Hepatocyte (in vitro differentiated cells): Measurements from ENCODE around the gene DIAPH3. TPM values are rescaled to one million over a fixed set of nuclear protein-coding genes. Genes with fewer than 3 reads are reported as not detected.

Source experiments
- DNase-seq: peaks from one replicate; pipeline ENCODE4 v3.0.0-alpha.2; 2016; ENCODE audit warnings: low spot score
- H2AFZ ChIP-seq: fragments of 200-600 bp; sonication (generic); 2 replicates; pipeline ENCODE4 v1.6.0; 2016; ENCODE audit warnings: antibody characterized with exemption, mild to moderate bottlenecking
- H3K27ac ChIP-seq: fragments of 200-600 bp; sonication (generic); 2 replicates; pipeline ENCODE4 v1.5.1; 2016; ENCODE audit warnings: mild to moderate bottlenecking
- H3K27me3 ChIP-seq: fragments of 200-600 bp; sonication (generic); 2 replicates; pipeline ENCODE4 v1.6.1; 2016
- H3K36me3 ChIP-seq: fragments of 200-600 bp; sonication (generic); replicated peaks from 2 replicates; pipeline ENCODE4 v1.5.1; 2016; ENCODE audit warnings: low read depth; ENCODE audit not compliant: insufficient read depth
- H3K4me1 ChIP-seq: fragments of 200-600 bp; sonication (generic); 2 replicates; pipeline ENCODE4 v1.5.1; 2016; ENCODE audit warnings: mild to moderate bottlenecking, moderate library complexity; ENCODE audit not compliant: insufficient read depth
- H3K4me2 ChIP-seq: fragments of 200-600 bp; sonication (generic); 2 replicates; pipeline ENCODE4 v1.6.0; 2016
- H3K4me3 ChIP-seq: fragments of 200-600 bp; sonication (generic); 2 replicates; pipeline ENCODE4 v1.5.1; 2016; ENCODE audit warnings: mild to moderate bottlenecking
- H3K79me2 ChIP-seq: fragments of 200-600 bp; sonication (generic); 2 replicates; pipeline ENCODE4 v1.6.0; 2017; ENCODE audit warnings: mild to moderate bottlenecking
- H3K9me2 ChIP-seq: fragments of 200-600 bp; sonication (generic); replicated peaks from 2 replicates; pipeline ENCODE4 v1.6.0; 2017; ENCODE audit warnings: mild to moderate bottlenecking; ENCODE audit not compliant: insufficient read depth
- H3K9me3 ChIP-seq: fragments of 200-600 bp; sonication (generic); 2 replicates; pipeline ENCODE4 v1.5.1; 2016; ENCODE audit warnings: low read depth, mild to moderate bottlenecking
- H4K20me1 ChIP-seq: fragments of 200-600 bp; sonication (generic); 2 replicates; pipeline ENCODE4 v1.6.0; 2016; ENCODE audit warnings: mild to moderate bottlenecking; ENCODE audit not compliant: insufficient read depth, poor library complexity, severe bottlenecking
- CTCF ChIP-seq: fragments of 200-600 bp; sonication (generic); IDR thresholded peaks from 2 replicates; pipeline ENCODE4 v1.5.1; 2016; ENCODE audit warnings: antibody characterized with exemption, mild to moderate bottlenecking; ENCODE audit not compliant: poor library complexity
- EZH2 ChIP-seq: fragments of 200-600 bp; sonication (generic); IDR thresholded peaks from 2 replicates; pipeline ENCODE4 v1.6.1; 2016; ENCODE audit warnings: antibody characterized with exemption, mild to moderate bottlenecking, borderline replicate concordance
- EZH2phosphoT487 ChIP-seq: fragments of 200-600 bp; sonication (generic); IDR thresholded peaks from one replicate; pipeline ENCODE4 v1.6.1; 2018; ENCODE audit warnings: antibody characterized with exemption, mild to moderate bottlenecking, low read depth, moderate library complexity; ENCODE audit not compliant: unreplicated experiment, severe bottlenecking
- WGBS: methylation state at CpG from one replicate; pipeline ENCODE4 v1.1.6; 2016; ENCODE audit warnings: low lambda C conversion rate; ENCODE audit errors: missing lambda C conversion rate; 5-methylcytosine and 5-hydroxymethylcytosine counted together
- polyA plus RNA-seq: library from polyadenylated mRNA; unstranded; fragments of >200 nt; fragmentation: Nextera tagmentation; extraction: Ambion mirVana; gene quantifications from 2 replicates; pipeline ENCODE4 v1.2.1, GENCODE V29; 2016
- total RNA-seq: library from RNA; depleted of rRNA; stranded (reverse); fragments of >200 nt; gene quantifications from 2 replicates; pipeline ENCODE4 v1.2.3, GENCODE V29; 2014

DIAPH3 gene
- total and polyA plus RNA-seq, 2 experiments from 2014 or later, result 4.7 to 7.9 TPM

- Histone ChIP-seq H3K27ac (no peak overlapping the region), H2AFZ (no peak overlapping the region), H3K9me3 (no peaks in the 10 kb centered on the region), H4K20me1 (no peaks in the 10 kb centered on the region), H3K4me3 (no peak overlapping the region), H3K79me2 (no peaks in the 10 kb centered on the region), H3K4me1 (peaks cover 8% of the 10 kb centered on the region), H3K27me3 (no peaks in the 10 kb centered on the region), H3K9me2 (no peaks in the 10 kb centered on the region), H3K4me2 (no peak overlapping the region), H3K36me3 (no peaks in the 10 kb centered on the region)
- no peak for DNase-seq
- WGBS, result 94% methylated on average over 5 of the region's 5 CpGs
- TF ChIP-seq EZH2phosphoT487 (no peak), EZH2 (no peak), CTCF (no peak)
Measured at GRCh38 chr13:59746291-59746962, 417.3 kb downstream of the DIAPH3 start.

GRCh38 chr13:59745392-59745788, 418.3 kb downstream of the DIAPH3 start:
- TF ChIP-seq EZH2phosphoT487, result no peak
- TF ChIP-seq CTCF, result no peak
- TF ChIP-seq EZH2, result no peak
- DNase-seq, result peak; percentile 16
- H3K27ac ChIP-seq, result peak overlapping the region; percentile 47
- H3K9me3 ChIP-seq, result no peaks in the 10 kb centered on the region
- H2AFZ ChIP-seq, result peak overlapping the region; percentile 33
- no peaks in the 10 kb centered on the region for H3K27me3 ChIP-seq
- no peaks in the 10 kb centered on the region for H3K9me2 ChIP-seq
- no peak overlapping the region for H3K4me3 ChIP-seq
- peaks cover 8% of the 10 kb centered on the region for H3K4me1 ChIP-seq
- H4K20me1 ChIP-seq, result no peaks in the 10 kb centered on the region
- H3K79me2 ChIP-seq, result no peaks in the 10 kb centered on the region
- H3K36me3 ChIP-seq, result no peaks in the 10 kb centered on the region
- WGBS, result 57% methylated on average over 1 of the region's 1 CpG
- H3K4me2 ChIP-seq, result peak overlapping the region; percentile 42

- DNase-seq, result no peak
- peak overlapping the region; percentile 34 for H3K4me2 ChIP-seq
- WGBS, result 79% methylated on average over 2 of the region's 2 CpGs
Measured at GRCh38 chr13:59744747-59745391, 418.9 kb downstream of the DIAPH3 start.

More at GRCh38 chr13:59744747-59745391, 418.9 kb downstream of the DIAPH3 start:
- Histone ChIP-seq H3K36me3 (no peaks in the 10 kb centered on the region), H3K4me1 (peaks cover 8% of the 10 kb centered on the region), H3K9me3 (no peaks in the 10 kb centered on the region), H3K4me3 (no peak overlapping the region), H3K27ac (peak overlapping the region; percentile 47), H4K20me1 (no peaks in the 10 kb centered on the region), H3K27me3 (no peaks in the 10 kb centered on the region), H3K9me2 (no peaks in the 10 kb centered on the region), H2AFZ (peak overlapping the region; percentile 33), H3K79me2 (no peaks in the 10 kb centered on the region)
- no peak for TF ChIP-seq EZH2phosphoT487
- no peak for TF ChIP-seq CTCF
